ENCODE data around the gene PEG3.

PEG3 gene

DNA sequence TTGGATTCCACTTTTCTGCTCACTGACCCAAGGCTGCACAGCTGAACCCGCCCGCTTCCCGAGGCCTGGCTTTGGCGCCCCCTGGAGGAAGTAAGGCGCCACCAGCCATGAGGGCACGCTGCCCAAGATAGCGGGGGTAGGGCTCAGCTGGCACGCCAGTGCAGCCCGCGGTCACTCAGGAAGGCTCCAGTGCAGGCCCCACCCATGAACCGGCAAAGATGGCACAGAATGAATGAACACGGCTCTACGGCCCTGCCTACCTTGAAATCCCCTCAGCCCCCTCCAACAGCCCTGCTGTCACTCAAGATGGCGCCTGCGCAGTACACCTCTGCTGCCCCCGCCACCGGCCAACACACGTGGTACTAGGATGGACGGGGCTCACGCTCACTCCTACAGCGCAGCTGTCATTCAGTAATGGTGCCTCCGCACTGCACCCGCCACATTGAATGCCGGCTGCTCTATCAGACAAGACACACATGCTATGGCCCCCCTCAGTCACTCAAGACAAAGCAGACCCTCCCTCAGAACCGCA, 3.0 kb downstream of the PEG3 start:
- H3K4me3 ChIP-seq (ENCODE audit: low read length): peak overlapping the region; percentile 67
- H3K36me3 ChIP-seq (ENCODE audit: control insufficient read depth, insufficient read depth, low read length): peaks cover 3% of the 10 kb centered on the region
- H3K27ac ChIP-seq (ENCODE audit: low read depth, low read length): peak overlapping the region; percentile 88
- H3K27me3 ChIP-seq (ENCODE audit: control insufficient read depth, insufficient read depth, low read length): no peaks in the 10 kb centered on the region
- no peaks in the 10 kb centered on the region for H3K4me1 ChIP-seq (ENCODE audit: control insufficient read depth, insufficient read depth, low read length)
- H3K9ac ChIP-seq (ENCODE audit: low read length): peak overlapping the region; percentile 10

DNA sequence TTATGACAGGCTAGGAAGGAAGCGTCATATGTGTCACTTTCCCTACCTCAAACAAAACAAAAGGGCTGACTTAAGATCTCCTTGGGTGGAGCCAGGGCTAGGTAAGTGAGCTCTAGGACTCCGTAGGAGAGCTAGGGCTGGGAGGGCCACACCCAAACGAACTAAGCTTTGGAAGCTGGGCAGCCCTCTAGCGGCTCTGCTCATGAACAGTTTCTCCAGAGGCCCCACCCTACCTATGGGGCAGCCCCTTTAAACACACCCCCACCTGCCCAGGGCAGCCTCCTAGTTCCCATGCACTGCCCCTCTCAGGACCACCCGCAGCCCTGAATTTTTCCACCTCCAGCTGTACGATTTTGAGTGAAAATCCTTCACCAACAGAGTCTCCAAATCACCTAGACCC, 3.5 kb downstream of the PEG3 start:
- Histone ChIP-seq H3K4me1 (ENCODE audit: control insufficient read depth, insufficient read depth, low read length) (no peaks in the 10 kb centered on the region), H3K27me3 (ENCODE audit: control insufficient read depth, insufficient read depth, low read length) (no peaks in the 10 kb centered on the region), H3K27ac (ENCODE audit: low read depth, low read length) (no peak overlapping the region), H3K36me3 (ENCODE audit: control insufficient read depth, insufficient read depth, low read length) (peaks cover 3% of the 10 kb centered on the region), H3K9ac (ENCODE audit: low read length) (no peak overlapping the region), H3K4me3 (ENCODE audit: low read length) (no peak overlapping the region)

DNA sequence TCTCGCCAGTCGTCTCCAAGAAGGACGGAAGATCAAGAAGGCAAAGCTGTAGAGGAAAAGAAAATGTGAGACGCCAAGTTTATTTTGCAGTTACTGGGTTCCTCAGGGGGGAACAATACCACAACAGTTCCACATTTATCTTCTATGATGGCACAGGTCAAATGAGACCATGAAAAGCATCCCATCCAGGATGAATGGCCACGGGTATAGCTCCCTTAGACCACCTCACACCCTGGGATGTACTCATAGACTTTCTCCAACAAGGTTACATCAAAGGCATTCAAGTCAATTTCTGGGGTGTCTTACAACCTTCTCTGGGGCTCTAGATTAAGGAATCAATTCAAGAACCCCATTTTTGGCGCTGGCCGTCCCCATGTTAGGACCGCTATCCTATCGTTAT, 4.5 kb downstream of the PEG3 start:
- Histone ChIP-seq H3K9ac (ENCODE audit: low read length) (no peak overlapping the region), H3K27ac (ENCODE audit: low read depth, low read length) (no peak overlapping the region), H3K36me3 (ENCODE audit: control insufficient read depth, insufficient read depth, low read length) (peaks cover 3% of the 10 kb centered on the region), H3K4me1 (ENCODE audit: control insufficient read depth, insufficient read depth, low read length) (no peaks in the 10 kb centered on the region), H3K27me3 (ENCODE audit: control insufficient read depth, insufficient read depth, low read length) (no peaks in the 10 kb centered on the region), H3K4me3 (ENCODE audit: low read length) (no peak overlapping the region)

DNA sequence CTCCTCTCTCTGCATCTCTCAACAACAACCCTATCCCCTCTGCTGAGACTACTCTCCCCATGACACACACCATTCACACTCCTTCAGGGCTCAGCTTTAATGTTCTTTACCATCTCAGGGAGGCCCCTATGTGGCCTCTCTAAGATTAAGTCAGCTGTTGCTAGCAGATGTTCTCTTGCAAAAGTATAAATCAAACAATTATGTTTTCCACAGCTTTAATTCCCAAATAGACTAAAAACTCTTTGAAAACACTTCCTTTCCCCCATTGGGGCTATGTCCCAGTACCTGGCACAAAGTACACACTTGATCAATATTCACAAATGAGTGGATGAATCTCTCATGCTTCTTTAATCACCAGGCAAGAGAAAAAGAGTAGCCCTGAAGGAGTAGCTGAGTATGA, 5.1 kb downstream of the PEG3 start:
- Histone ChIP-seq H3K4me1 (ENCODE audit: control insufficient read depth, insufficient read depth, low read length) (no peaks in the 10 kb centered on the region), H3K4me3 (ENCODE audit: low read length) (no peak overlapping the region), H3K27me3 (ENCODE audit: control insufficient read depth, insufficient read depth, low read length) (no peaks in the 10 kb centered on the region), H3K27ac (ENCODE audit: low read depth, low read length) (no peak overlapping the region), H3K36me3 (ENCODE audit: control insufficient read depth, insufficient read depth, low read length) (peaks cover 3% of the 10 kb centered on the region), H3K9ac (ENCODE audit: low read length) (no peak overlapping the region)

DNA sequence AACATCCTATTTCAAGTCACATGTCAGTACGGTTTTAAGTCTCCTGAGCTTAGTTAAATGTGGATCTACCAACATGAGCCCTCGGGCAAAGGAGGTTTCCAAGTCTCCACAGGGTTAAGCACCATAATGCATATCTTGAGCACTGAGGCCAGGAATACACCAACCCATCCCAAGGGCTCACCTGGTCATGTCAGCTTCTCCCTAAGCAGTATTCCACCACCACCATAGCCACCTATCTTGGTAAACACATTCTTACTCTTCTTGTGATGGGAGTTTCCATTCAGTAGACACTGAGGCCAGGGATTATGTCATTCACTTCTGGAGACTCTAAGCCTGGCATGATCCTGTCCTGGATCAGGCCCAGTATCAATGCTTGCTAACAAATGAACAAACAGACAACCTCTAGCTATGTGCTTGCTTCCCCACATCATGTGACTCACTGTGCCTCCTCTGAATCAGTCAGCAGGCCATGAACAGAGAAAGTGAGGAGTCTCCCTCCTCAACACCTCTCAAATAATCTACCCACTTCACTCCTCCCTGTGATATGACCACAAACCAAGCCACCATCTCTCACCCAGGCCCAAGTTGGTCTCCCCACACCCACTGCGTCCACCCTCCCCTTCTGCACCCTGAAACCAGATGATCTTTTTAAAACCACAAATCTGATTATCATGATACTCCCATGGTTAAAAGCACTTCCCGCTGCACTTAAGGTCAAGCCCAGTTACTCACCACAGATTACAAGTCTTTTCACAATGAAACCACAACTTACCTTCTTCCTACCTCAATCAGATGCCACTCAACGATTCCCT, 5.8 kb downstream of the PEG3 start:
- Histone ChIP-seq H3K27me3 (ENCODE audit: control insufficient read depth, insufficient read depth, low read length) (no peaks in the 10 kb centered on the region), H3K36me3 (ENCODE audit: control insufficient read depth, insufficient read depth, low read length) (peaks cover 3% of the 10 kb centered on the region), H3K9ac (ENCODE audit: low read length) (no peak overlapping the region), H3K4me3 (ENCODE audit: low read length) (no peak overlapping the region), H3K27ac (ENCODE audit: low read depth, low read length) (no peak overlapping the region), H3K4me1 (ENCODE audit: control insufficient read depth, insufficient read depth, low read length) (no peaks in the 10 kb centered on the region)

DNA sequence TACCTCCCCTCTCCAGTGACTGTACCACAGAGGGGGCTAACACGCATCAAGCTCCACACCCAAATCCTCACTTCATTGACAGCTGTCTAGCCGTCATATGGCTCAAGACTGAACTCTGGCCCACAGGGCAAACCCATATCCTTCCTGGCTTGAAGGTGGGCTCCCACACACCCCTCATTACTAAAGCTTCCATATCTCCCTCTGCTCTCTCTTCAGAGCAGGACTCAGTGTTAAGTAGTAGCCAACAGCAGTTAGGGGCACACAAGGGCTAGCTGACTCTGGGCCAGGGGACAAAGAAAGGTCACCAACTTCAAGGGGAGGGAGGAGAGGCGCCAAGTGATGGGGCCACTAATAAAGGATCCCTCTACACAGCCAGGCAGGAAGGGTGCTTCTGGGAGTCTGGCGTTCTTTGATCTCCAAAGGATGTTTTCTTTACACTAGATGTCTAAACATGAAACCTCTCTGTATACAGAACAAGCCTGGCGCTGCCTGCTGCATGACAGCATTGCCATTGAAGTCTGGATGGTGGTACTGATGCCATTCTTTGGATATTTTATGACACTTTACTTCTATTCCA, 8.1 kb downstream of the PEG3 start:
- Histone ChIP-seq H3K27ac (ENCODE audit: low read depth, low read length) (no peak overlapping the region), H3K4me3 (ENCODE audit: low read length) (no peak overlapping the region), H3K4me1 (ENCODE audit: control insufficient read depth, insufficient read depth, low read length) (no peaks in the 10 kb centered on the region), H3K36me3 (ENCODE audit: control insufficient read depth, insufficient read depth, low read length) (peaks cover 3% of the 10 kb centered on the region), H3K9ac (ENCODE audit: low read length) (no peak overlapping the region), H3K27me3 (ENCODE audit: control insufficient read depth, insufficient read depth, low read length) (no peaks in the 10 kb centered on the region)

DNA sequence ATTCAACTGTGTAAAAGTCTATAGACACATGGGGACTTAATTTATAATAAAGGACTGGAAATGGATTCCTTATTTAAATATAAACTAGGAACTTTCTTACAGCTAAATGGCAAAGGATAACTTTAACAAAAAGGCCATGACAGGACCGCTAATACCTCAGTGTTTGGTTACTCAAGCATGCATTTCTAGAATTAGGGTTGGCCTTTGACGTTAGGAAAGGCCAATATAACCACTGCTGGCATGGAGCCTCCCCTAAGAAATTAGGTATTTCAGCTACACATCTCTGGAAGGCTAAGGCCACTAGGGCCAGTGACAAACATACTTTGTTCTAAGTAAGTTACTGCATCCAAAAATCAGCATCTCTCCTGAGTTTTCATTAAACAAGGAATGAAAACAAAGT, 9.3 kb downstream of the PEG3 start:
- H3K9ac ChIP-seq (ENCODE audit: low read length): no peak overlapping the region
- H3K27me3 ChIP-seq (ENCODE audit: control insufficient read depth, insufficient read depth, low read length): no peaks in the 10 kb centered on the region
- H3K4me3 ChIP-seq (ENCODE audit: low read length): no peak overlapping the region
- peaks cover 3% of the 10 kb centered on the region for H3K36me3 ChIP-seq (ENCODE audit: control insufficient read depth, insufficient read depth, low read length)
- no peaks in the 10 kb centered on the region for H3K4me1 ChIP-seq (ENCODE audit: control insufficient read depth, insufficient read depth, low read length)
- H3K27ac ChIP-seq (ENCODE audit: low read depth, low read length): no peak overlapping the region

DNA sequence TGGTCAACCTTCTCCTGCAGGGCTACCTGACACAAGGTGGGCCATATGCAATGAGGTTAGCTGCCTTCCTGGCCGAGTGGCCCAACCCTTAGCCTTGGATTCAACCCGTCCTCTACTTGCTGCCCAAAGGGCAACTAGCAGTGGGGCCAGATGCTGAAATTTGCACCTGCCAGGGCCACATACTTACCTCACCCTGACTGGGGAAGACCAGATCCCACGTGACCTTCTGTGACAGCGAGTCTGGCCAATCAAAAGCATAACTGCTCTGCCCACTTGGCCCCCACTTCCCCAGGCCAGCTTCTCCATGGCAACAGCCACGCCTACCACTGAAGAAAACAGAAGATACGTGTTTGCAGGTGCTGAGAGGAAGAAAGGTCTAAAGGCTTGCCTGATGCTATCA, 10.9 kb downstream of the PEG3 start:
- no peaks in the 10 kb centered on the region for H3K27me3 ChIP-seq (ENCODE audit: control insufficient read depth, insufficient read depth, low read length)
- H3K4me3 ChIP-seq (ENCODE audit: low read length): no peak overlapping the region
- H3K36me3 ChIP-seq (ENCODE audit: control insufficient read depth, insufficient read depth, low read length): peaks cover 3% of the 10 kb centered on the region
- H3K27ac ChIP-seq (ENCODE audit: low read depth, low read length): no peak overlapping the region
- no peaks in the 10 kb centered on the region for H3K4me1 ChIP-seq (ENCODE audit: control insufficient read depth, insufficient read depth, low read length)
- H3K9ac ChIP-seq (ENCODE audit: low read length): no peak overlapping the region

DNA sequence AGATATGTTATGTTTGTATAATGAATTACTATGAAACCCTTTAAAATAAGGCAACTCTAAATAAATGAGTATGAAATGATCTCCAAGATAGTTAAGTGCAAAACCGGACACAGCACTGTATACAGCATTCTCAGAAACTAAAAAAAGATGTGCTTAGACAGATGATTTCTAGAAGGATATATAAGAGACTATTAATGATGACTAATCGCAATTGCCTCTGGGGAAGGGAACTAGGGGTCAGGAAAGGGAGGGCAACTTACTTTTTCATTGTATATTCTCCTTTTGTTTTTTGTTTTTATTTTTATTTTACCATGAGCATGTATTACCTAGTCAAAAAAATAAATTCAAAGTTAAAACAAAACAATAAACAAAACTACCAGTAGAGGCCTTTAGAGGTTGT, 12.8 kb downstream of the PEG3 start:
- no peaks in the 10 kb centered on the region for H3K27me3 ChIP-seq (ENCODE audit: control insufficient read depth, insufficient read depth, low read length)
- no peak overlapping the region for H3K4me3 ChIP-seq (ENCODE audit: low read length)
- H3K36me3 ChIP-seq (ENCODE audit: control insufficient read depth, insufficient read depth, low read length): no peaks in the 10 kb centered on the region
- H3K27ac ChIP-seq (ENCODE audit: low read depth, low read length): no peak overlapping the region
- H3K4me1 ChIP-seq (ENCODE audit: control insufficient read depth, insufficient read depth, low read length): no peaks in the 10 kb centered on the region
- H3K9ac ChIP-seq (ENCODE audit: low read length): no peak overlapping the region

DNA sequence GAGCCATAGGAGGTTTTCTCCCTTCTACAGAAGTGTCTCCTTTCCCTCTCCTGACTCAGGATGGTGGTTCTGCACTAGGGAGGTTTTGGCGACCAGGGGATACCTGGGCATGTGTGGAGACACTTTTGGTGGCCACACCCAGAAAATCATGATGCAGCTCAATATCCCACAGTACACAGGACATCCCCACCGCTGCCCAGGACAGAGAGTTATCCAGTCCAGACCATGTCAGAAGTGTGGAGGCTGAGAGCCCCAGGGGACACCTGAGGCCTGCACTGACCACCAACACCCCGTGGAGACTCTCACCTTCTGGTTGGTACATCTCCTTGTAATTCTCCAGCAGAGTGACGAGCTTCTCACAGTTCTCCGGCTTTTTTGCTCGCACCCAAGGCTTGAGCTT, 16.6 kb downstream of the PEG3 start:
- H3K27me3 ChIP-seq (ENCODE audit: control insufficient read depth, insufficient read depth, low read length): no peaks in the 10 kb centered on the region
- no peaks in the 10 kb centered on the region for H3K4me1 ChIP-seq (ENCODE audit: control insufficient read depth, insufficient read depth, low read length)
- H3K4me3 ChIP-seq (ENCODE audit: low read length): no peak overlapping the region
- H3K9ac ChIP-seq (ENCODE audit: low read length): no peak overlapping the region
- no peak overlapping the region for H3K27ac ChIP-seq (ENCODE audit: low read depth, low read length)
- no peaks in the 10 kb centered on the region for H3K36me3 ChIP-seq (ENCODE audit: control insufficient read depth, insufficient read depth, low read length)

DNA sequence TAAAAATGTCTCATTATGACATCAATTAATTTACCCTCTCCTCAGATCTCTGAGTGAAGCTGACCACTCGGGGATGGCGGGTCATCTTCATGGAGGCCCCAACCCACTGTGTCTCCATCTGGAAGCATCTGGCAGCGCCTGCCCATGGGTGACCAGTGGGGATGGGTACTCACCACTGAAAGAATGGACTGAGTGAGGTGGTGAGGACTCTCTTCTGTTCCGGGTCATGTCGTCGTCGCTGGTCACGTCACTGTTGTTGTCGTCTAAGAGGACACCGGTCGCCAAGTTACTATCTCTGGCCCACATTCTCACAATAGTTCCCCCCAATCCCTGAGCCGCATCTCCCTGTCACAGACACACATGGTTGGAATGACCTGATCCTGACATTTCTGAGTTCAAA, 17.1 kb downstream of the PEG3 start:
- no peaks in the 10 kb centered on the region for H3K36me3 ChIP-seq (ENCODE audit: control insufficient read depth, insufficient read depth, low read length)
- no peaks in the 10 kb centered on the region for H3K27me3 ChIP-seq (ENCODE audit: control insufficient read depth, insufficient read depth, low read length)

DNA sequence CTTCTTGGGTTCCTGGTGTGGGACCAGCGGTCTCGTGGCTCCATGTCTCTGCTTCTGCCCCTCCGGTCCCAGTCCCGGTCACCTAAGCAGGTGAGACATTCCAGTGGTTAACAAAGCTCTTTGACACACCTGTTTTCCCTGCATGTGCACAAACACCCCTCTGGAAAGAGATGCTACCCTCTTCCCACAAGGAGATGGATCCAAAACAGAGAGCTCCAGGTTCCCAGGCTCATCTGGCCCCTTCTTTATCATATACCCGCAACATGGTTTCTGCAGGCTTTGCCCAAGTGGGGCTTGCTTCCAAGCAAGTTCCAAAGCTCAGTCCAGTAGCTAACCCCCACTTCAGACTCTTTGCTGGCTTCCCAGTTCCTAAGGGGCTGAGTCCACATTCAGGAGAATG, 17.8 kb downstream of the PEG3 start:
- H3K4me3 ChIP-seq (ENCODE audit: low read length): no peak overlapping the region
- H3K27ac ChIP-seq (ENCODE audit: low read depth, low read length): no peak overlapping the region
- no peaks in the 10 kb centered on the region for H3K4me1 ChIP-seq (ENCODE audit: control insufficient read depth, insufficient read depth, low read length)
- no peaks in the 10 kb centered on the region for H3K27me3 ChIP-seq (ENCODE audit: control insufficient read depth, insufficient read depth, low read length)
- no peak overlapping the region for H3K9ac ChIP-seq (ENCODE audit: low read length)
- H3K36me3 ChIP-seq (ENCODE audit: control insufficient read depth, insufficient read depth, low read length): no peaks in the 10 kb centered on the region

More for the DNA sequence above, 17.1 kb downstream of the PEG3 start:
- no peak overlapping the region for H3K4me3 ChIP-seq (ENCODE audit: low read length)
- H3K9ac ChIP-seq (ENCODE audit: low read length): no peak overlapping the region
- no peak overlapping the region for H3K27ac ChIP-seq (ENCODE audit: low read depth, low read length)
- H3K4me1 ChIP-seq (ENCODE audit: control insufficient read depth, insufficient read depth, low read length): no peaks in the 10 kb centered on the region

DNA sequence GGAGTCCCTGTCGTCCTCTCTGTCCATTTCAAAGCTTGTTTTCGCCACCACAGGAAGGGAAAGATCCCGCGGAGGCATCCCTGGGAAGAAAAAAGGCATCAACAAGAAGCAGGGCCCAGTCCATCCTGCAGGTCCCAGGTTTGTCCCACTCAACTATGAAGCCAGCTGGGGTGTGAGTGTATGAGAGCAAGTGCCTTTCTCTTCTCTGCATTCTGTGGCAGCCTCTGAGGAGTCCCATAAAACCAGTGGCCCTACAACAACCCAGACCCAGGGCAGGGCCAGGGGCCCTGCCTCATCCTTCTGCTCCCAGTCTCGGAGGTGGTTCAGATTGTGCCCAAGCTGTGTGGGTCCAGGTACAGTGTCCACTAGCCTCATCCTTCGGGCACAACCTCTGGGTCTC, 18.9 kb downstream of the PEG3 start:
- H3K27ac ChIP-seq (ENCODE audit: low read depth, low read length): no peak overlapping the region
- H3K9ac ChIP-seq (ENCODE audit: low read length): no peak overlapping the region
- H3K4me3 ChIP-seq (ENCODE audit: low read length): no peak overlapping the region
- H3K27me3 ChIP-seq (ENCODE audit: control insufficient read depth, insufficient read depth, low read length): no peaks in the 10 kb centered on the region
- H3K4me1 ChIP-seq (ENCODE audit: control insufficient read depth, insufficient read depth, low read length): no peaks in the 10 kb centered on the region
- H3K36me3 ChIP-seq (ENCODE audit: control insufficient read depth, insufficient read depth, low read length): no peaks in the 10 kb centered on the region
